NCI-H2171 treated with DMSO at 0.1 percent for 48 hours (cell line): ENCODE measurements around the gene POTEB2.
"Not testable (repeated sequence)": the region's sequence is repeated elsewhere in the genome, so short reads cannot be mapped to it uniquely, and the experiment has no call there.

Experiments used
- DNase-seq: peaks from one replicate; lab custom pipeline; 2025; lab: John Stamatoyannopoulos, UW

Gene POTEB2

DNA sequence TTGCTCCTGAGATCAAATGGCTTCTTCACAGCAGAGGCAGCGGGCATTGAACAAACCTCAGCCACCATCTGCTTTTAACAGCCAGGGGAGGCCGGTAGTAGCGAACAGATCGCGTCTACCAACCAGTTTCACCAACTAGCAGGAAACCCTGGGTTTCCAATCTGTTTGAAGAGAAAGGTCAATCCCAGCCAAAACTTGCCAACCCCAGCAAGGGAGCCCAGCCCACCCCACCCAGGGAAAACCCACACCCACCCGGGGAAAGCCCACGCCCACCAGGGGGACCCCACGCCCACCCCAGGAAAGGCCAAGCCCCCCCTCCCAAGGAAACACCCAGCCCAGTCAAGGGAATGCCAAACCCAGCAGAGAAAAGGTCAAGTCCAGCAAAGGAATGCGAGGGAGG is at the start of gene POTEB2:
Gene POTEB2, minus strand, starts transcription at position 101 of the 400 bp plus-strand sequence. Its CDS starts 33 bp downstream, at position 68.
- DNase-seq: not testable (repeated sequence)

DNA sequence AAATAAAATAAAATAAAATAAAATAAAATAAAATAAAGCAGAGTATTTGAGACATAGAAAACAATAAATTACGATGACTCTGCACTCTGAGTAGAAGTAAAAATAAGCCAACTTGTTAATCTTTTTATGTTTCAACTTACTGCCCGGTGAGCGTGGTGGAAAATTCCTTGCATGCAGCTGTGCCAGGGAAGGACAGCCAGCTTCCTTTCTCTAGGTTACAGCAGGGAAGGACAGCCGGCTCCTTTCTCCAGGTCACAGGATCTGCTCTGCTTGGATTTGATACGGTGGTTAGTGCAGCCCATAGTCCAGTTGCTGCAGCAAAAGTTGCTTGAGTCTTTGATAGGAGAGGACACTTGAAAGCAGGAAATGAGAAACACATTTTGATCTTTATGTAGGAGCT is 13.8 kb upstream of the POTEB2 start:
- not testable (repeated sequence) for DNase-seq

DNA sequence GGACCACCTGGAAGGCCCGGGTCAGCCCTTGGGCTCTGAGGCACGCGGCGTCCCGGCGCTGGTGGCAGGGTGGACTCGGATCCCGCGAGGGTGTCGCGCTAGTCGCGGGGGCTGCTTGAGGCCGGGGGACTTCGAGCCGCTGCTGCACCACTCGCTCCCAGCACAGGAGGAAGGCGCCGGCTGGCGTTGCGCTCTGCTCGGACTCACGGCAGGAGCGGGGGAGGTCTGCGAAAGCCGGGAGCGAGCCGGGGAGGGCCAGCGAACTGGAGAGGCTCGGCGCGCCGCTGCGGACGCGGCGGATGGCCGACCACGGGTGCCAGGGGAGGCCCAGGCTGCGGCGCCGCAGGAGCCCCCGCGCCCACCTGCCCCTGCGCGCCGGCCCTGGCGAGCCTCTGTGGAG is 12.3 kb upstream of the POTEB2 start:
- DNase-seq: not testable (repeated sequence)

DNA sequence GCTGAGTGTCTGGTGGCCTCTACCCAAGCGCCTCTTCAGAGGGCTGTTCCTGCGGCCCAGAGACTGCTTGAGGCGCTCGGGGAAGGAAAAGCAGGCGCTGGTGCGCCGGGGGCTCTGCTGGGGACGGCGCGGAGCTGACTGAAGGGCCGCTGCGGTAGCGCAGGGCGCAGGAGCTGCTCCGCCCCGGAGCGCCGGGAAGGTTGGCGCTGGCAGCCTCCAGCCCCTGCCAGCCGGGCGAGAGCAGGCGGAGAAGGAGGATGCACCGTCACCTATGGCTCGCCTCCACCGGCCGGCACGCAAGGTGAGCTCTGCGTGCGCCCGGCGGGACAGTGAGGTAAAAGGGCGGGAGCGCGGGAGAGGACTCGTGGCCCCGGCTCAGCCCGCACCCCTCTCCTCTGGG is 11.7 kb upstream of the POTEB2 start:
- DNase-seq: not testable (repeated sequence)
